ENCODE results near the gene PLEKHA6. TPM values are rescaled to one million over a fixed set of nuclear protein-coding genes. Genes with fewer than 3 reads are reported as not detected.

The PLEKHA6 gene
- total RNA-seq, 2 experiments from 2014 or later: 0.53 to 0.82 TPM

- CTCF ChIA-PET: no interaction called here
- Histone ChIP-seq H3K27me3 (ENCODE audit: control insufficient read depth in 1 of 2, insufficient read depth in 2 of 2, low read length in 2 of 2) (no peaks in the 10 kb centered on the region), H3K27ac (ENCODE audit: low read depth in 1 of 2, low read length in 2 of 2) (no peak overlapping the region), H3K4me3 (ENCODE audit: low read length) (no peak overlapping the region), H3K4me1 (ENCODE audit: insufficient read depth, low read length) (no peaks in the 10 kb centered on the region), H3K36me3 (ENCODE audit: insufficient read depth, low read length) (no peaks in the 10 kb centered on the region), H3K9me3 (ENCODE audit: control insufficient read depth in 1 of 2, insufficient read depth in 1 of 2, low read length in 2 of 2) (no peaks in the 10 kb centered on the region)
- no peaks in the 10 kb centered on the region for H3K27me3 Mint-ChIP-seq
- no peaks in the 10 kb centered on the region for H3K4me1 Mint-ChIP-seq (ENCODE audit: low read depth)
- H3K27ac Mint-ChIP-seq: no peak overlapping the region
- TF ChIP-seq CTCF (IDR thresholded peaks at IDR 0.05): no peak
- H3K36me3 Mint-ChIP-seq (ENCODE audit: low read depth): no peaks in the 10 kb centered on the region
- intact Hi-C loops (cut with DNase I, micrococcal nuclease): no loop called here
- no peak overlapping the region for H3K4me3 Mint-ChIP-seq
- no peaks in the 10 kb centered on the region for H3K9me3 Mint-ChIP-seq
- DNase-seq (no peak), ATAC-seq (ENCODE audit: poor library complexity) (no peak)
- POLR2A ChIA-PET: no interaction called here
Measured at GRCh38 chr1:204335085-204335484, 24.6 kb downstream of the PLEKHA6 start.

DNA sequence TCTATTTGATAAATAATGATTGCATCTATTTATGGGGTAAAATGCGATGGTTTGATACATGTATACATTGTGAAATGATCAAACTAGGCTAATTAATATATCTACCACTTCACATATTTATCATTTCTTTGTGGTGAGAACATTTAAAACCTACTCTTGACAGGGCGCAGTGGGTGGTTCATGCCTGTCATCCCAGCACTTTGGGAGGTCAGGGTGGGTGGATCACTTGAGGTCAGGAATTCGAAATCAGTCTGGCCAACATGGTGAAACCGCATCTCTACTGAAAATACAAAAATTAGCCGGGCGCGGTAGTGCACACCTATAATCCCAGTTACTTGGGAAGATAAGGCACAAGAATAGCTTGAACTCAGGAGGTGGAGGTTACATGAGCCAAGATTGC is 25.3 kb downstream of the PLEKHA6 start:
- Mint-ChIP-seq H3K27me3 (no peaks in the 10 kb centered on the region), H3K27ac (no peak overlapping the region), H3K36me3 (ENCODE audit: low read depth) (no peaks in the 10 kb centered on the region), H3K4me1 (ENCODE audit: low read depth) (no peaks in the 10 kb centered on the region), H3K4me3 (no peak overlapping the region), H3K9me3 (no peaks in the 10 kb centered on the region)
- intact Hi-C loops (cut with DNase I, micrococcal nuclease): no loop called here
- DNase-seq: no peak
- POLR2A ChIA-PET: no interaction called here
- H3K4me1 ChIP-seq (ENCODE audit: insufficient read depth, low read length): no peaks in the 10 kb centered on the region
- H3K9me3 ChIP-seq (ENCODE audit: control insufficient read depth in 1 of 2, insufficient read depth in 1 of 2, low read length in 2 of 2): no peaks in the 10 kb centered on the region
- H3K36me3 ChIP-seq (ENCODE audit: insufficient read depth, low read length): no peaks in the 10 kb centered on the region
- H3K4me3 ChIP-seq (ENCODE audit: low read length): no peak overlapping the region
- ATAC-seq (ENCODE audit: poor library complexity): no peak
- no peak overlapping the region for H3K27ac ChIP-seq (ENCODE audit: low read depth in 1 of 2, low read length in 2 of 2)
- TF ChIP-seq CTCF (IDR thresholded peaks at IDR 0.05): no peak
- no peaks in the 10 kb centered on the region for H3K27me3 ChIP-seq (ENCODE audit: control insufficient read depth in 1 of 2, insufficient read depth in 2 of 2, low read length in 2 of 2)
- CTCF ChIA-PET: no interaction called here

- POLR2A ChIA-PET: no interaction called here
- CTCF ChIA-PET: no interaction called here
- H3K4me3 ChIP-seq (ENCODE audit: low read length): no peak overlapping the region
Measured at GRCh38 chr1:204333427-204333826, 26.3 kb downstream of the PLEKHA6 start.

More at GRCh38 chr1:204333427-204333826, 26.3 kb downstream of the PLEKHA6 start:
- H3K9me3 ChIP-seq (ENCODE audit: control insufficient read depth in 1 of 2, insufficient read depth in 1 of 2, low read length in 2 of 2): no peaks in the 10 kb centered on the region
- no peak for DNase-seq
- ATAC-seq (ENCODE audit: poor library complexity): no peak
- TF ChIP-seq CTCF (IDR thresholded peaks at IDR 0.05): no peak
- no peaks in the 10 kb centered on the region for H3K4me1 Mint-ChIP-seq (ENCODE audit: low read depth)
- no peaks in the 10 kb centered on the region for H3K27me3 Mint-ChIP-seq
- no peaks in the 10 kb centered on the region for H3K36me3 Mint-ChIP-seq (ENCODE audit: low read depth)
- no peaks in the 10 kb centered on the region for H3K4me1 ChIP-seq (ENCODE audit: insufficient read depth, low read length)
- no peaks in the 10 kb centered on the region for H3K36me3 ChIP-seq (ENCODE audit: insufficient read depth, low read length)
- no peaks in the 10 kb centered on the region for H3K9me3 Mint-ChIP-seq
- H3K27me3 ChIP-seq (ENCODE audit: control insufficient read depth in 1 of 2, insufficient read depth in 2 of 2, low read length in 2 of 2): peaks cover 0 to 2% of the 10 kb centered on the region in 2 experiments
- no peak overlapping the region for H3K27ac Mint-ChIP-seq
- no peak overlapping the region for H3K27ac ChIP-seq (ENCODE audit: low read depth in 1 of 2, low read length in 2 of 2)
- no peak overlapping the region for H3K4me3 Mint-ChIP-seq
- intact Hi-C loops (cut with DNase I, micrococcal nuclease): no loop called here

Measured in CD4-positive, alpha-beta T cell (primary cell).